NCI-H1436 treated with DMSO at 0.1 percent for 48 hours (cell line): ENCODE results near the gene CIAPIN1.

Experiments used
- DNase-seq: peaks from one replicate; lab custom pipeline; 2025; lab: John Stamatoyannopoulos, UW

CIAPIN1 gene

DNA sequence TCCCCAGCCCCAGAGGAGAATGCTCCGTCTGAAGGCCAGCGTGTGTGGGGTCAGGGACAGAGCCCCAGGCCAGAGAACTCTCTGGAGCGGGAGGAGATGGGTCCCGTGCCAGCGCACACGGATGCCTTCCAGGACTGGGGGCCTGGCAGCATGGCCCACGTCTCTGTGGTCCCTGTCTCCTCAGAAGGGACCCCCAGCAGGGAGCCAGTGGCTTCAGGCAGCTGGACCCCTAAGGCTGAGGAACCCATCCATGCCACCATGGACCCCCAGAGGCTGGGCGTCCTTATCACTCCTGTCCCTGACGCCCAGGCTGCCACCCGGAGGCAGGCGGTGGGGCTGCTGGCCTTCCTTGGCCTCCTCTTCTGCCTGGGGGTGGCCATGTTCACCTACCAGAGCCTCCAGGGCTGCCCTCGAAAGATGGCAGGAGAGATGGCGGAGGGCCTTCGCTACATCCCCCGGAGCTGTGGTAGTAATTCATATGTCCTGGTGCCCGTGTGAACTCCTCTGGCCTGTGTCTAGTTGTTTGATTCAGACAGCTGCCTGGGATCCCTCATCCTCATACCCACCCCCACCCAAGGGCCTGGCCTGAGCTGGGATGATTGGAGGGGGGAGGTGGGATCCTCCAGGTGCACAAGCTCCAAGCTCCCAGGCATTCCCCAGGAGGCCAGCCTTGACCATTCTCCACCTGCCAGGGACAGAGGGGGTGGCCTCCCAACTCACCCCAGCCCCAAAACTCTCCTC, 64.5 kb downstream of the CIAPIN1 start:
- DNase-seq: no peak

DNA sequence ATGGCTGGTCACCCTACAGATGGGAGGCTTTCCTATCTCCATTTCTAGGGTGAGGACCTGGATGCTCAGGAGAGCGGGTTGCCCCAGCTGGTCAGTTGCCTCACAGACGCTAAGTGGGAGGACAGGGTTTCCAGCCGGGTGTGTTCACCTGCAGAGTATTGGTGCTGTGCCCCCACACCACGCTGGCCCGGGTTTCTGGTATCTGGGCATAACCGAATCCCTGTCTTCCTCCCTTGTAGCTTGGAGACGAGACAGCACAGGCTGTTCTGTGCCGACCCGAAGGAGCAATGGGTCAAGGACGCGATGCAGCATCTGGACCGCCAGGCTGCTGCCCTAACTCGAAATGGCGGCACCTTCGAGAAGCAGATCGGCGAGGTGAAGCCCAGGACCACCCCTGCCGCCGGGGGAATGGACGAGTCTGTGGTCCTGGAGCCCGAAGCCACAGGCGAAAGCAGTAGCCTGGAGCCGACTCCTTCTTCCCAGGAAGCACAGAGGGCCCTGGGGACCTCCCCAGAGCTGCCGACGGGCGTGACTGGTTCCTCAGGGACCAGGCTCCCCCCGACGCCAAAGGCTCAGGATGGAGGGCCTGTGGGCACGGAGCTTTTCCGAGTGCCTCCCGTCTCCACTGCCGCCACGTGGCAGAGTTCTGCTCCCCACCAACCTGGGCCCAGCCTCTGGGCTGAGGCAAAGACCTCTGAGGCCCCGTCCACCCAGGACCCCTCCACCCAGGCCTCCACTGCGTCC, 65.2 kb downstream of the CIAPIN1 start:
- DNase-seq: no peak

DNA sequence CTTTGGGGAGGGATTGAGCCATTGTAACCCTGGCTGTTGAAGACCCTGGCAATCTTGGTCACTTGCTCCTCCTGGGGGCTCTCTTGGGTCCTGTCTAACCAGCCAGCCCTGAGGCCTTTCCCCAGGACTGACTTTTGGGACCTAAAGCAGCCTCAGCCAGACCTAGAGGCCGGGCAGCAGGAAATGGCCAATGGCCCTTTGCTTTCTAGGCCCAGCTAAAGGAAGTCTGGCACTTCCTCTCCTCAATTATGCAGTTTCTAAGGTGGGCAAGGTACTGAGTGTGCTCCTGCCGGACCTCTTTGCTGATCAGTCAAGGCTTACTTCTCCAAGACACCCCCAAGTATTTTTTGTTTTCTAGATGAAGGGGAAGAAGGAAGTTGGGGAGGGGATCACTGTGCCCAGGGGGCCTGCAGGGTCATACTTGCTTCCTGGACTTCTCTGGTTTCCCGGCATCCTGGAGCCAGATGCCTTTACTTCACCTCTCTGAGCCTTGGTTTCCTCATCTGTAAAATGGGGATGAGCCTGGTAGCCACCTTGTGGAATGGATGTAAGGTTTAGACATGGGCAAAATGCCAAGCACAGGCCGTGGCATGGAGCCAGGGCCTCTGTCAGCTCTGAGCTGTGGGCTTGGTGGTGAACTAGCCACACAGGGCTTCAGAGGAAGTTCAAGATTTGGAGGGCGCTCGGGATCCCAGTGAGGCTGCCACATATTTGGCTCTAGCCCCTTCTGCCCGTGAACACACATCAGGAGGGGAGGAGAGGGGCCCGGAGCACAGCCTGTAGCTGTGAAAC, 66.3 kb downstream of the CIAPIN1 start:
- DNase-seq: no peak

DNA sequence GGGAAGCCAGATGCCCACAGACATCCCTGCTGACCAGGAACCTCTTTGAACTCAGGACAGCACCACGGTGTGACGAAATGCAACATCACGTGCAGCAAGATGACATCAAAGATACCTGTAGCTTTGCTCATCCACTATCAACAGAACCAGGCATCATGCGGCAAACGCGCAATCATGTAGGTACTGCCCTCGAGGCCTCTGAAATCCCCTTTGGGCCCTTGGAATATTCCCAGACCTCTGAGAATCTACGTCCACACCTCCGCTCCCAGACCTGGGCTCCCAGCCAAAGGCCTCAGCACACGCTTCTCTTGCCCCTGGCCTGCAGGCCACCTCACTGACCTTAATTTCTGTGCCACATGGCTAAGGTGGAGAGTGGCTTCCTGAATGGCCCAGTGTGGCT, 67.6 kb downstream of the CIAPIN1 start:
- no peak for DNase-seq
